DND-41 (cell line): ENCODE data around the gene ATF4.
A peak's percentile ranks its signal among the peaks of the same experiment; 100 is the strongest.

Experiments used
- ATAC-seq: fragments of 200-7000 bp; cut with Tn5 transposase; 3 replicates; pipeline ENCODE4 v1.9.1; 2021; ENCODE audit warnings: low read depth; ENCODE audit not compliant: insufficient read depth
- DNase-seq: peaks from one replicate; pipeline ENCODE4 v3.0.0-alpha.2; 2020
- H2AFZ ChIP-seq: 2 replicates; pipeline ENCODE4 v1.6.0; 2012; ENCODE audit warnings: low read depth, low read length
- H3K27ac ChIP-seq: 2 replicates; pipeline ENCODE4 v1.5.1; 2012; ENCODE audit warnings: low read length, inconsistent platforms
- H3K27me3 ChIP-seq: fragments of 200-600 bp; sonication (generic); 2 replicates; pipeline ENCODE4 v1.6.0; 2012; ENCODE audit warnings: low read length, mild to moderate bottlenecking, inconsistent platforms; ENCODE audit not compliant: insufficient read depth, poor library complexity
- H3K36me3 ChIP-seq: 2 replicates; pipeline ENCODE4 v1.5.1; 2012; ENCODE audit warnings: low read length, inconsistent platforms; ENCODE audit not compliant: insufficient read depth
- H3K4me1 ChIP-seq: 2 replicates; pipeline ENCODE4 v1.5.1; 2012; ENCODE audit warnings: mild to moderate bottlenecking, low read length; ENCODE audit not compliant: insufficient read depth
- H3K4me2 ChIP-seq: 2 replicates; pipeline ENCODE4 v1.6.0; 2012; ENCODE audit warnings: mild to moderate bottlenecking, moderate library complexity, low read length, inconsistent platforms; ENCODE audit not compliant: insufficient read depth
- H3K4me3 ChIP-seq, 2 experiments: fragments of 200-600 bp in 1 of 2; shearing (Covaris generic) in 1 of 2; 2 replicates each; pipeline ENCODE4 v1.5.1; 2012 to 2016; ENCODE audit warnings: inconsistent platforms in 2 of 2, low read length in 2 of 2, mild to moderate bottlenecking in 2 of 2, low read depth in 1 of 2, moderate library complexity in 1 of 2
- H3K79me2 ChIP-seq: 2 replicates; pipeline ENCODE4 v1.6.0; 2012; ENCODE audit warnings: low read length, inconsistent platforms; ENCODE audit not compliant: insufficient read depth
- H3K9ac ChIP-seq: 2 replicates; pipeline ENCODE4 v1.6.0; 2012; ENCODE audit warnings: low read depth, mild to moderate bottlenecking, inconsistent platforms, low read length, moderate library complexity
- H3K9me3 ChIP-seq: 2 replicates; pipeline ENCODE4 v1.5.1; 2012; ENCODE audit warnings: low read length, moderate library complexity, mild to moderate bottlenecking, inconsistent platforms; ENCODE audit not compliant: insufficient read depth, severe bottlenecking
- H4K20me1 ChIP-seq: 2 replicates; pipeline ENCODE4 v1.6.0; 2012; ENCODE audit warnings: low read length; ENCODE audit not compliant: insufficient read depth
- CTCF ChIP-seq: IDR thresholded peaks from 2 replicates; pipeline ENCODE4 v1.5.1; 2012; ENCODE audit warnings: borderline replicate concordance, low read length, moderate library complexity, mild to moderate bottlenecking; ENCODE audit not compliant: poor library complexity, severe bottlenecking; ENCODE audit errors: extremely low read depth
- EZH2 ChIP-seq: IDR thresholded peaks from 3 replicates; pipeline ENCODE4 v1.6.1; 2012; ENCODE audit warnings: borderline replicate concordance, low read depth, mild to moderate bottlenecking, moderate library complexity, low read length, inconsistent platforms; ENCODE audit not compliant: severe bottlenecking

ATF4 gene

GRCh38 chr22:39488563-39489083, 31.7 kb upstream of the ATF4 start:
- H3K4me3 ChIP-seq, result no peak overlapping the region
- no peak overlapping the region for H3K4me2 ChIP-seq
- H3K4me1 ChIP-seq, result peaks cover 7% of the 10 kb centered on the region; the same call in 1 of the 2 replicates
- ATAC-seq (no peak), DNase-seq (no peak)
- H4K20me1 ChIP-seq, result no peaks in the 10 kb centered on the region
- H3K36me3 ChIP-seq, result no peaks in the 10 kb centered on the region
- no peaks in the 10 kb centered on the region for H3K27me3 ChIP-seq
- no peak overlapping the region for H3K27ac ChIP-seq
- H3K9ac ChIP-seq, result no peak overlapping the region
- no peaks in the 10 kb centered on the region for H3K9me3 ChIP-seq
- H3K79me2 ChIP-seq, result no peaks in the 10 kb centered on the region
- TF ChIP-seq EZH2 (no peak), CTCF (no peak)
- H2AFZ ChIP-seq, result no peak overlapping the region

GRCh38 chr22:39489094-39490068, 31.0 kb upstream of the ATF4 start:
- H2AFZ ChIP-seq, result peak overlapping the region; percentile 67
- TF ChIP-seq CTCF (no peak), EZH2 (no peak)
- no peak for ATAC-seq
- H3K4me1 ChIP-seq, result peaks cover 7% of the 10 kb centered on the region; the same call in 1 of the 2 replicates
- no peaks in the 10 kb centered on the region for H4K20me1 ChIP-seq
- no peak overlapping the region for H3K27ac ChIP-seq
- H3K27me3 ChIP-seq, result no peaks in the 10 kb centered on the region
- H3K9me3 ChIP-seq, result no peaks in the 10 kb centered on the region
- H3K4me3 ChIP-seq, result 0 out of 4 replicates have a peak overlapping the region, but pooled peaks of 1 of the 2 experiments have one; percentile 6
- H3K4me2 ChIP-seq, result peak overlapping the region; percentile 46; the same call in 1 of the 2 replicates
- H3K36me3 ChIP-seq, result no peaks in the 10 kb centered on the region
- no peak overlapping the region for H3K9ac ChIP-seq
- H3K79me2 ChIP-seq, result no peaks in the 10 kb centered on the region
- DNase-seq, result no peak

- Histone ChIP-seq H4K20me1 (no peaks in the 10 kb centered on the region), H3K4me1 (peaks cover 7% of the 10 kb centered on the region; the same call in 1 of the 2 replicates), H3K79me2 (no peaks in the 10 kb centered on the region), H3K9me3 (no peaks in the 10 kb centered on the region), H3K9ac (no peak overlapping the region), H3K27ac (no peak overlapping the region), H3K27me3 (no peaks in the 10 kb centered on the region), H3K36me3 (no peaks in the 10 kb centered on the region), H3K4me2 (peak overlapping the region; percentile 46; the same call in 1 of the 2 replicates), H2AFZ (peak overlapping the region; percentile 67), H3K4me3 (0 out of 4 replicates have a peak overlapping the region, but pooled peaks of 1 of the 2 experiments have one; percentile 6)
- TF ChIP-seq EZH2, result no peak
- TF ChIP-seq CTCF, result no peak
- DNase-seq (peak; percentile 81), ATAC-seq (peak; percentile 98)
Measured at GRCh38 chr22:39490135-39490798, 30.1 kb upstream of the ATF4 start.
